Heart left ventricle (tissue), 16 donors: ENCODE results near the gene SLC25A11. TPM values are rescaled to one million over a fixed set of nuclear protein-coding genes. Genes with fewer than 3 reads are reported as not detected.
A peak's percentile ranks its signal among the peaks of the same experiment; 100 is the strongest.

Source experiments
- ATAC-seq, 4 donors: fragments of 200-7000 bp; cut with Tn5 transposase; one replicate each; pipeline ENCODE4 v1.9.1; 2020 to 2022; ENCODE audit warnings: moderate library complexity in 4 of 4, mild to moderate bottlenecking in 3 of 4, moderate number of reproducible peaks in 1 of 4
- DNase-seq, 5 donors: peaks; one replicate each; pipeline ENCODE4 v3.0.0-alpha.2; 2020
- H3K27ac ChIP-seq, 12 donors: fragments of 200-600 bp; sonication (generic) in 4 of 12; one replicate each; pipeline versions ENCODE4 v1.5.0 to v1.8.0; 2016 to 2022; ENCODE audit warnings: mild to moderate bottlenecking in 2 of 12
- H3K27me3 ChIP-seq, 9 donors: fragments of 200-600 bp; sonication (generic) in 2 of 9; one replicate each; pipeline versions ENCODE4 v1.5.1 to v1.8.0; 2016 to 2022; ENCODE audit warnings: mild to moderate bottlenecking in 3 of 9
- H3K36me3 ChIP-seq, 9 donors: fragments of 200-600 bp; sonication (generic) in 2 of 9; one replicate each; pipeline versions ENCODE4 v1.5.0 to v1.8.0; 2018 to 2022; ENCODE audit warnings: mild to moderate bottlenecking in 2 of 9
- H3K4me1 ChIP-seq, 12 donors: fragments of 200-600 bp; sonication (generic) in 4 of 12; one replicate each; pipeline versions ENCODE4 v1.5.0 to v1.8.0; 2016 to 2022; ENCODE audit warnings: mild to moderate bottlenecking in 3 of 12
- H3K4me3 ChIP-seq, 12 donors: fragments of 200-600 bp; sonication (generic) in 4 of 12; one replicate each; pipeline versions ENCODE4 v1.5.0 to v1.8.0; 2017 to 2022; ENCODE audit warnings: mild to moderate bottlenecking in 9 of 12, moderate library complexity in 4 of 12
- H3K9me3 ChIP-seq, 12 donors: fragments of 200-600 bp; sonication (generic) in 4 of 12; one replicate each; pipeline versions ENCODE4 v1.5.0 to v1.8.0; 2016 to 2022; ENCODE audit warnings: mild to moderate bottlenecking in 1 of 12
- CTCF ChIP-seq, 12 donors: fragments of 200-600 bp; sonication (generic) in 4 of 12; IDR thresholded peaks; one replicate each; pipeline versions ENCODE4 v1.5.0 to v1.8.0; 2018 to 2022; ENCODE audit warnings: antibody characterized with exemption in 12 of 12, mild to moderate bottlenecking in 5 of 12
- POLR2A ChIP-seq, 2 donors: fragments of 450-650 bp; IDR thresholded peaks; one replicate each; pipeline ENCODE4 v1.6.1; 2017; ENCODE audit warnings: antibody characterized with exemption in 2 of 2, mild to moderate bottlenecking in 2 of 2, moderate library complexity in 2 of 2
- WGBS, 4 donors: extraction: QIAGEN DNeasy Blood & Tissue Kit in 2 of 4; methylation state at CpG; one replicate each; pipeline versions ENCODE4 v1.1.5 to v1.1.7; 2013 to 2018; 5-methylcytosine and 5-hydroxymethylcytosine counted together
- intact Hi-C, 10 donors: fragments of 100-400 bp; cut with DNase I; formaldehyde crosslinking; loops; one replicate each; pipeline versions ENCODE4 v1.11.1 to v1.14.2; 2022
- polyA plus RNA-seq, 2 donors: library from polyadenylated mRNA; stranded (reverse); fragments of 200-250 nt; gene quantifications; one replicate each; pipeline ENCODE4 v1.2.3, GENCODE V29; 2013
- total RNA-seq, 9 donors: library from RNA; depleted of rRNA in 2 of 9; stranded (reverse); fragments of >200 nt in 2 of 9; fragmentation: NEBNext Ultra II Directional in 3 of 9; extraction: Animal tissue kit (Norgen Biotek cat#: 25700) in 3 of 9; gene quantifications; one replicate each; pipeline versions ENCODE4 v1.1.0 to v1.2.4, GENCODE V29; 2016 to 2023
- donor health status: ischemic (EF 13 %, LVEDD 7.1; RV severe dilation, severe dysfunction).
- donor health status: healthy with polysubstance abuse.
- donor health status: DM: no; HTN: yes; CAD: no.
- donor health status: DM: no; HTN: no; CAD: no.
- donor health status: ischemic (EF 25% LVEDD 6.9; RV normal size, moderate dysfunction).
- donor health status: ischemic (EF 25% LVEDD 5.7; RV mildly dilated, moderate dysfunction).
- donor health status: healthy.
- donor health status: DM: yes; HTN: yes; CAD: no.
- donor health status: ischemic (EF 35%, LVEDD 5.7; RV mildly dilated, moderate dysfunction).
- donor health status: nonischemic (EF 11% LVEDD 7.7; RV severe dilation, severe dysfunction).
- donor health status: DM: yes; HTN: yes; CAD: no.
- donor health status: PGD.
- donor health status: ischemic (EF 29% LVEDD 5.4; RV normal size, mild dysfunction).
- donor health status: nonischemic (EF 23%, LVEDD 6.1; RV moderate dilation, normal function).

SLC25A11 gene
- total and polyA plus RNA-seq, 11 donors = 136 to 282 (median 168) TPM

DNA sequence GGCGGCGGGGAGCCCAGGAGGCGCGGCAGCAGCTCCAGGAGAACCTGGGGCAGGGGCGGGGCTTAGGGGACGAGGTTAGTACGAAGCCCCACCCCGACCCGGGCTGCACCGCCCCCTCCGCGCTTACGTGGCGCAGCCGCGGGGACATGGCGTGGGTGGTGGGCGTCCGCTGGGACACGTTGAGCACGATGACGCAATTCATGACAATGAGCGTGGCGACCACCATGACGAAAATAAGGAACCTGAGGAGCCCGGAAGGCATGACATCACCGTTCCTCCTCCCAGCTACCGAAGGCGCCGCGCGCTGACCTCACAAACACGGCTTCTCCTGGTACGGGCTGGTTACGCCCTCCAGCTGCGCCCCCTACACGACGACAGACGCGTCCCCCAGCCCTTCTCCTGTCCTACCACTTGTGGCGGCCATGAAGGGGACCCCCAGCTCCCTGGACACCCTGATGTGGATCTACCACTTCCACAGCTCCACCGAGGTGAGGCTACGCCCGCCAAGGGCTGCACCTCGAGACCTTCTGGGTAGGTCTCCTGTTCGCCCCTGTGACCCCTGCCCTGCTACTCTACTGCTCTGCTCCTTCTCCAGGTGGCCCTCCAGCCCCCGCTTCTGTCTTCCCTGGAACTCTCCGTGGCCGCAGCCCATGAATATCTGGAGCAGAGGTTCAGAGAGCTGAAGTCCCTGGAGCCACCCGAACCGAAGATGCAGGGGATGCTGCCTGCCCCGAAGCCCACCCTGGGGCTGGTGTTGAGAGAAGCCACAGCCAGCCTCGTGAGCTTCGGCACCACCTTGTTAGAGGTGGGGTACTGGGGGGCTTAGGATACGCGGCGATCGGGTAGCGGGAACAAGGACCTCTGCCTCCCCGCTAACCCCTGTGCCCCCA lies 40.3 kb downstream of the SLC25A11 start, which contains the start of gene C17orf107:
TSS of gene C17orf107 (plus strand) at position 196 of the 890 bp plus-strand sequence. CDS start at position 423, 227 bp downstream.
- ATAC-seq (peak in 3 of 4 donors; percentile 55 to 78 (median 71)), DNase-seq (peak; percentile 80 to 89 (median 82))
- Histone ChIP-seq H3K27ac (peak within 1 kb of the TSS in 3 of 12 donors; percentile 40 to 78 (median 59)), H3K9me3 (no peaks in the 10 kb centered on the region), H3K36me3 (peaks cover 0 to 30% (median 27%) of the 10 kb centered on the region in 9 donors), H3K27me3 (peaks cover 0 to 32% (median 11%) of the 10 kb centered on the region in 9 donors), H3K4me1 (peaks cover 0 to 42% (median 21%) of the 10 kb centered on the region in 12 donors), H3K4me3 (peak within 1 kb of the TSS; percentile 15 to 66 (median 54))
- TF ChIP-seq CTCF (IDR thresholded peaks at IDR 0.05) = peak in 1 of 12 donors; percentile 9
- TF ChIP-seq POLR2A (IDR thresholded peaks at IDR 0.05) = no peak
- intact Hi-C loops = loop anchor here in 3 of 10 donors (10.0 kb wide), 2 partner anchors 165 to 335 kb away; partner anchors contain the start of gene GGT6 (in 1 of the 3)
- 10 to 18% (median 10%) methylated on average over 34 to 60 of the region's 60 CpGs for WGBS, 4 donors

DNA sequence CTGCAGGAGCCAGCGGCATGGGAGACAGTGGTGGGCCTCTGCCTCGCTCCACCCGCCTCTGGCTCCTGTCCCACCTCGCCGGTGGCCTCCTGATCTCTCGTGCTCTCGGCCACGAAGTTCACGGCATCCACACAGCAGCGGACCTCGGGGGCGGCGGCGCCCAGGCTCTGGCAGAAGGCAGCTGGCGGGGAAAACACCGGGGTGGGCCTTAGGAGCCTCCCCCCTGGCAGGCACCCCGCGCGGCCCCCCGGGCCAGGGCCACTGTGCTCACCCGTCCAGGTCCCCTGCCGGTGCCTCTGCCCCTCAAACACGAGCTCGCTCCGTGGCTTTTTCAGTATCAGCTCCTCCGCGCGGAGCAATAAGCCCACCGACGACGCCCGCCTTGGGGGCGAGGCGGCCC lies 40.9 kb downstream of the SLC25A11 start:
- DNase-seq (no peak), ATAC-seq (peak in 1 of 4 donors; percentile 2)
- Histone ChIP-seq H3K4me1 (peaks cover 0 to 42% (median 21%) of the 10 kb centered on the region in 12 donors), H3K4me3 (peak overlapping the region; percentile 15 to 66 (median 54)), H3K27me3 (peaks cover 0 to 32% (median 11%) of the 10 kb centered on the region in 9 donors), H3K9me3 (no peaks in the 10 kb centered on the region), H3K27ac (peak overlapping the region in 2 of 12 donors; percentile 40 to 64), H3K36me3 (peaks cover 0 to 37% (median 34%) of the 10 kb centered on the region in 9 donors)
- intact Hi-C loops = loop anchor here in 1 of 10 donors (10.0 kb wide), 1 partner anchor 334 kb away; the partner anchor contains the start of gene GGT6
- WGBS, 4 donors = 15 to 27% (median 17%) methylated on average over 1 to 34 of the region's 34 CpGs; no CpG with 5 or more reads in 1 of the 4 donors
- TF ChIP-seq CTCF (IDR thresholded peaks at IDR 0.05) = no peak
- no peak for TF ChIP-seq POLR2A (IDR thresholded peaks at IDR 0.05)

GRCh38 chr17:4898351-4898750 lies 41.5 kb downstream of the SLC25A11 start:
- Histone ChIP-seq H3K4me1 (peaks cover 0 to 41% (median 20%) of the 10 kb centered on the region in 12 donors), H3K36me3 (peaks cover 0 to 43% (median 40%) of the 10 kb centered on the region in 9 donors), H3K27ac (no peak overlapping the region), H3K9me3 (no peaks in the 10 kb centered on the region), H3K27me3 (peaks cover 0 to 32% (median 11%) of the 10 kb centered on the region in 9 donors), H3K4me3 (peak overlapping the region in 2 of 12 donors; percentile 63 to 66)
- TF ChIP-seq CTCF (IDR thresholded peaks at IDR 0.05) (no peak), POLR2A (IDR thresholded peaks at IDR 0.05) (no peak)
- 90 to 97% (median 91%) methylated on average over 8 of the region's 8 CpGs for WGBS, 4 donors
- DNase-seq (peak in 1 of 5 donors; percentile 42), ATAC-seq (no peak)
- intact Hi-C loops = loop anchor here in 1 of 10 donors (10.0 kb wide), 1 partner anchor 334 kb away; the partner anchor contains the start of gene GGT6
